Measurements from ENCODE around the gene WDR75.

DNA sequence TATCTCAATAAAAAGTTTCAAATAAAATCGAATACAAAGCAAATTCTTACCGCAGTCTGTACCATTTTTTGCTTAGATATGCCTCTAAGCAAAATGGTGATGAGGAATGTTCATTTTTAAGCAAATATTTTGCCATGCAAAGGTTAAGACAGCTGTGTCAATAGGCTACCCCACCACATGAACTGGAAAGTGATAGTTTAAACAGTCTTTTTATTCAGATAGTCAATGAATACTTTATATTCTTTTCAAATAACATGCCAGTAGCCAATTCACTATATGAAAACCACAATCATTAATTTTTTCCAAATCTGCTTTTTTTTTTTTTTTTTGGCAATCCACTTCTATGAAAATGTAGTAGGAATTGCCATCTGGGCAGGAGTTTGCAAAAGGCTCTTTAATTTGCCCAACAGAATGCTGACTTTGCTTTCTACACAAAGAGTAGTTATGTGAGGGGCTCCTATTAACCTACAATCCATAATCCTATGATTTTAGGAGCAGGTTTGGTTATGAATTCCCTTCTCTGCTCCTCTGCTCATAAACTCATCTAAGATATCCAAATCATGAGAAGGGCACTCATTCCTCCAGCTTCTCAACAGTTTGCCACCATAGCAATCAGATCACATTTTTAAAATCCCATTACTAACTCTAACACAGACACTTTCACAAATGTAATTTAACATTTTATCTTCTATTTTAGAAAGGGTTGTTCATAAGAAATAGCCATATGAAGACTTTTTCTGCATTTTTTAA is 70.1 kb downstream of the WDR75 start:
- no peak for TF ChIP-seq POLR2AphosphoS5 (IDR thresholded peaks at IDR 0.05; ENCODE audit: borderline replicate concordance, low read depth, low read length)
- TF ChIP-seq EZH2 (IDR thresholded peaks at IDR 0.05), result no peak

All from SK-N-MC (cell line).